ENCODE data around the gene PRKCQ. TPM values are rescaled to one million over a fixed set of nuclear protein-coding genes. Genes with fewer than 3 reads are reported as not detected.

The PRKCQ gene
- total RNA-seq, result 10 to 100 TPM; 65.4 to 66.1 TPM

GRCh38 chr10:6579904-6580278 lies at the start of gene PRKCQ:
Gene PRKCQ, minus strand, starts transcription at chr10:6580276. Its CDS starts 65,141 bp downstream, at chr10:6515135.

